Measurements from ENCODE around the gene PGS1. TPM values are rescaled to one million over a fixed set of nuclear protein-coding genes. Genes with fewer than 3 reads are reported as not detected.

Gene PGS1
- total RNA-seq, 1 experiment from 2014 or later = 26.8 TPM

- no peak for DNase-seq (ENCODE audit: low read depth)
Observed at GRCh38 chr17:78426293-78426879, 47.9 kb downstream of the PGS1 start.

GRCh38 chr17:78427140-78427539 is 48.7 kb downstream of the PGS1 start:
- DNase-seq (ENCODE audit: low read depth) = no peak

- no peak for DNase-seq (ENCODE audit: low read depth)
Observed at GRCh38 chr17:78428025-78428575, 49.7 kb downstream of the PGS1 start.

- no peak for DNase-seq (ENCODE audit: low read depth)
Observed at GRCh38 chr17:78428836-78429617, 50.6 kb downstream of the PGS1 start.

GRCh38 chr17:78429618-78429995 is 51.2 kb downstream of the PGS1 start:
- no peak for DNase-seq (ENCODE audit: low read depth)

- no peak for DNase-seq (ENCODE audit: low read depth)
Observed at GRCh38 chr17:78430892-78431691, 52.6 kb downstream of the PGS1 start.

GRCh38 chr17:78431692-78431958 is 53.2 kb downstream of the PGS1 start:
- DNase-seq (ENCODE audit: low read depth) = no peak

GRCh38 chr17:78432226-78433012 is 54.0 kb downstream of the PGS1 start:
- no peak for DNase-seq (ENCODE audit: low read depth)

GRCh38 chr17:78433013-78433727 is 54.7 kb downstream of the PGS1 start:
- DNase-seq (ENCODE audit: low read depth) = no peak

GRCh38 chr17:78433780-78434335 is 55.4 kb downstream of the PGS1 start:
- no peak for DNase-seq (ENCODE audit: low read depth)

GRCh38 chr17:78434455-78435329 is 56.2 kb downstream of the PGS1 start:
- DNase-seq (ENCODE audit: low read depth) = no peak

GRCh38 chr17:78435330-78436005 is 57.0 kb downstream of the PGS1 start:
- no peak for DNase-seq (ENCODE audit: low read depth)

- DNase-seq (ENCODE audit: low read depth) = no peak
Observed at GRCh38 chr17:78437508-78438169, 59.2 kb downstream of the PGS1 start.

- DNase-seq (ENCODE audit: low read depth) = no peak
Observed at GRCh38 chr17:78438271-78438691, 59.8 kb downstream of the PGS1 start.

GRCh38 chr17:78438694-78439325 is 60.4 kb downstream of the PGS1 start:
- no peak for DNase-seq (ENCODE audit: low read depth)

- no peak for DNase-seq (ENCODE audit: low read depth)
Observed at GRCh38 chr17:78441271-78441971, 63.0 kb downstream of the PGS1 start.

GRCh38 chr17:78442648-78443218 is 64.3 kb downstream of the PGS1 start:
- DNase-seq (ENCODE audit: low read depth) = no peak

Data from Daoy (cell line).